Measurements from ENCODE around the gene ZNF91.

- TF ChIP-seq CTCF (IDR thresholded peaks at IDR 0.05) (no peak), POLR2A (IDR thresholded peaks at IDR 0.05) (no peak)
These were observed 12.4 kb upstream of the ZNF91 start for GRCh38 chr19:23407616-23408133.
